HepG2 (cell line): ENCODE measurements around the gene RAB34. TPM values are rescaled to one million over a fixed set of nuclear protein-coding genes. Genes with fewer than 3 reads are reported as not detected.

Experiments used
- HMGXB4 ChIP-seq, 2 experiments: sonication (generic) in 1 of 2; formaldehyde crosslinking in 1 of 2; IDR thresholded peaks; 2 replicates each; pipeline versions ENCODE4 v1.4.0 to v1.6.1; 2018 to 2020; ENCODE audit warnings: missing genetic modification reagents in 2 of 2, borderline replicate concordance in 1 of 2, low read depth in 1 of 2, mild to moderate bottlenecking in 1 of 2, missing biosample characterization in 1 of 2
- IRF2 ChIP-seq: IDR thresholded peaks from 2 replicates; pipeline ENCODE4 v1.6.1; 2018; ENCODE audit warnings: missing genetic modification reagents, missing compliant biosample characterization
- MXD3 ChIP-seq: IDR thresholded peaks from 2 replicates; pipeline ENCODE4 v1.6.1; 2016; ENCODE audit warnings: mild to moderate bottlenecking, missing biosample characterization, missing genetic modification reagents
- MXI1 ChIP-seq: IDR thresholded peaks from 3 replicates; pipeline ENCODE4 v1.6.1; 2012; ENCODE audit warnings: low read depth, low read length, inconsistent platforms, borderline replicate concordance
- NR2F6 ChIP-seq, 2 experiments: IDR thresholded peaks; 2 replicates each; pipeline ENCODE4 v1.6.1; 2016; ENCODE audit warnings: antibody characterized with exemption in 1 of 2, mild to moderate bottlenecking in 1 of 2
- SUZ12 ChIP-seq: fragments of 150-350 bp; IDR thresholded peaks from 2 replicates; pipeline ENCODE4 v1.6.1; 2014; ENCODE audit warnings: low read depth, low read length
- ZNF260 ChIP-seq: sonication (generic); formaldehyde crosslinking; IDR thresholded peaks from 2 replicates; pipeline ENCODE4 v1.4.0; 2020; ENCODE audit warnings: missing genetic modification reagents, low read depth, mild to moderate bottlenecking, borderline replicate concordance
- polyA plus RNA-seq, 8 experiments: library from polyadenylated mRNA; depleted of rRNA in 3 of 8; stranded (reverse) in 7 of 8; unstranded in 1 of 8; fragments of >200 nt; fragmentation: Illumina TruSeq in 4 of 8; extraction: Trizol in 4 of 8; gene quantifications; 2 replicates each; pipeline versions ENCODE4 v1.2.1 to v1.2.3, GENCODE V29; 2011 to 2016; ENCODE audit warnings: low read depth in 4 of 8, missing spikeins in 1 of 8, mixed read lengths in 1 of 8; ENCODE audit not compliant: insufficient read depth in 1 of 8
- total RNA-seq, 5 experiments: library from RNA; depleted of rRNA; stranded (reverse); fragments of >200 nt; fragmentation: Illumina TruSeq; extraction: Trizol; gene quantifications; 2 replicates each; pipeline ENCODE4 v1.2.3, GENCODE V29; 2016; ENCODE audit warnings: low read depth in 1 of 5
- TF ChIP-seq, protein P1 (sequence below): sonication (generic); formaldehyde crosslinking; conservative IDR thresholded peaks from 2 replicates; pipeline ENCODE4 v1.4.0; 2020; ENCODE audit warnings: mild to moderate bottlenecking, missing genetic modification reagents, moderate library complexity
- TF ChIP-seq, protein P2 (sequence below): sonication (generic); formaldehyde crosslinking; IDR thresholded peaks from 2 replicates; pipeline ENCODE4 v1.9.0; 2021; ENCODE audit warnings: mild to moderate bottlenecking, missing genetic modification reagents

RAB34 gene
- total and polyA plus RNA-seq, 2 of the 13 experiments (the other 11 are each of a cell fraction or from before 2014, with no cell fraction given): 0.49 TPM; not detected in 1

GRCh38 chr17:28744104-28744971 is 26.7 kb upstream of the RAB34 start (continued):
- TF ChIP-seq, protein P1, sequence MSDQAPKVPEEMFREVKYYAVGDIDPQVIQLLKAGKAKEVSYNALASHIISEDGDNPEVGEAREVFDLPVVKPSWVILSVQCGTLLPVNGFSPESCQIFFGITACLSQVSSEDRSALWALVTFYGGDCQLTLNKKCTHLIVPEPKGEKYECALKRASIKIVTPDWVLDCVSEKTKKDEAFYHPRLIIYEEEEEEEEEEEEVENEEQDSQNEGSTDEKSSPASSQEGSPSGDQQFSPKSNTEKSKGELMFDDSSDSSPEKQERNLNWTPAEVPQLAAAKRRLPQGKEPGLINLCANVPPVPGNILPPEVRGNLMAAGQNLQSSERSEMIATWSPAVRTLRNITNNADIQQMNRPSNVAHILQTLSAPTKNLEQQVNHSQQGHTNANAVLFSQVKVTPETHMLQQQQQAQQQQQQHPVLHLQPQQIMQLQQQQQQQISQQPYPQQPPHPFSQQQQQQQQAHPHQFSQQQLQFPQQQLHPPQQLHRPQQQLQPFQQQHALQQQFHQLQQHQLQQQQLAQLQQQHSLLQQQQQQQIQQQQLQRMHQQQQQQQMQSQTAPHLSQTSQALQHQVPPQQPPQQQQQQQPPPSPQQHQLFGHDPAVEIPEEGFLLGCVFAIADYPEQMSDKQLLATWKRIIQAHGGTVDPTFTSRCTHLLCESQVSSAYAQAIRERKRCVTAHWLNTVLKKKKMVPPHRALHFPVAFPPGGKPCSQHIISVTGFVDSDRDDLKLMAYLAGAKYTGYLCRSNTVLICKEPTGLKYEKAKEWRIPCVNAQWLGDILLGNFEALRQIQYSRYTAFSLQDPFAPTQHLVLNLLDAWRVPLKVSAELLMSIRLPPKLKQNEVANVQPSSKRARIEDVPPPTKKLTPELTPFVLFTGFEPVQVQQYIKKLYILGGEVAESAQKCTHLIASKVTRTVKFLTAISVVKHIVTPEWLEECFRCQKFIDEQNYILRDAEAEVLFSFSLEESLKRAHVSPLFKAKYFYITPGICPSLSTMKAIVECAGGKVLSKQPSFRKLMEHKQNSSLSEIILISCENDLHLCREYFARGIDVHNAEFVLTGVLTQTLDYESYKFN (CRISPR knock-in tag): peak; percentile 66
- TF ChIP-seq, protein P2, sequence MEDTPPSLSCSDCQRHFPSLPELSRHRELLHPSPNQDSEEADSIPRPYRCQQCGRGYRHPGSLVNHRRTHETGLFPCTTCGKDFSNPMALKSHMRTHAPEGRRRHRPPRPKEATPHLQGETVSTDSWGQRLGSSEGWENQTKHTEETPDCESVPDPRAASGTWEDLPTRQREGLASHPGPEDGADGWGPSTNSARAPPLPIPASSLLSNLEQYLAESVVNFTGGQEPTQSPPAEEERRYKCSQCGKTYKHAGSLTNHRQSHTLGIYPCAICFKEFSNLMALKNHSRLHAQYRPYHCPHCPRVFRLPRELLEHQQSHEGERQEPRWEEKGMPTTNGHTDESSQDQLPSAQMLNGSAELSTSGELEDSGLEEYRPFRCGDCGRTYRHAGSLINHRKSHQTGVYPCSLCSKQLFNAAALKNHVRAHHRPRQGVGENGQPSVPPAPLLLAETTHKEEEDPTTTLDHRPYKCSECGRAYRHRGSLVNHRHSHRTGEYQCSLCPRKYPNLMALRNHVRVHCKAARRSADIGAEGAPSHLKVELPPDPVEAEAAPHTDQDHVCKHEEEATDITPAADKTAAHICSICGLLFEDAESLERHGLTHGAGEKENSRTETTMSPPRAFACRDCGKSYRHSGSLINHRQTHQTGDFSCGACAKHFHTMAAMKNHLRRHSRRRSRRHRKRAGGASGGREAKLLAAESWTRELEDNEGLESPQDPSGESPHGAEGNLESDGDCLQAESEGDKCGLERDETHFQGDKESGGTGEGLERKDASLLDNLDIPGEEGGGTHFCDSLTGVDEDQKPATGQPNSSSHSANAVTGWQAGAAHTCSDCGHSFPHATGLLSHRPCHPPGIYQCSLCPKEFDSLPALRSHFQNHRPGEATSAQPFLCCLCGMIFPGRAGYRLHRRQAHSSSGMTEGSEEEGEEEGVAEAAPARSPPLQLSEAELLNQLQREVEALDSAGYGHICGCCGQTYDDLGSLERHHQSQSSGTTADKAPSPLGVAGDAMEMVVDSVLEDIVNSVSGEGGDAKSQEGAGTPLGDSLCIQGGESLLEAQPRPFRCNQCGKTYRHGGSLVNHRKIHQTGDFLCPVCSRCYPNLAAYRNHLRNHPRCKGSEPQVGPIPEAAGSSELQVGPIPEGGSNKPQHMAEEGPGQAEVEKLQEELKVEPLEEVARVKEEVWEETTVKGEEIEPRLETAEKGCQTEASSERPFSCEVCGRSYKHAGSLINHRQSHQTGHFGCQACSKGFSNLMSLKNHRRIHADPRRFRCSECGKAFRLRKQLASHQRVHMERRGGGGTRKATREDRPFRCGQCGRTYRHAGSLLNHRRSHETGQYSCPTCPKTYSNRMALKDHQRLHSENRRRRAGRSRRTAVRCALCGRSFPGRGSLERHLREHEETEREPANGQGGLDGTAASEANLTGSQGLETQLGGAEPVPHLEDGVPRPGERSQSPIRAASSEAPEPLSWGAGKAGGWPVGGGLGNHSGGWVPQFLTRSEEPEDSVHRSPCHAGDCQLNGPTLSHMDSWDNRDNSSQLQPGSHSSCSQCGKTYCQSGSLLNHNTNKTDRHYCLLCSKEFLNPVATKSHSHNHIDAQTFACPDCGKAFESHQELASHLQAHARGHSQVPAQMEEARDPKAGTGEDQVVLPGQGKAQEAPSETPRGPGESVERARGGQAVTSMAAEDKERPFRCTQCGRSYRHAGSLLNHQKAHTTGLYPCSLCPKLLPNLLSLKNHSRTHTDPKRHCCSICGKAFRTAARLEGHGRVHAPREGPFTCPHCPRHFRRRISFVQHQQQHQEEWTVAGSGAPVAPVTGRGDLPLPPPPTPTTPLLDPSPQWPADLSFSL (CRISPR knock-in tag): no peak
- TF ChIP-seq SUZ12: no peak
- 0 out of 2 replicates have a peak, but pooled peaks have one; percentile 32 for TF ChIP-seq MXD3 (CRISPR knock-in tag)
- 0 out of 2 replicates have a peak, but pooled peaks have one; percentile 7 for TF ChIP-seq IRF2 (CRISPR knock-in tag)
- no peak for TF ChIP-seq ZNF260
- TF ChIP-seq NR2F6 (IDR thresholded peaks at IDR 0.05): peak; percentile 82
- TF ChIP-seq NR2F6 (CRISPR knock-in tag; IDR thresholded peaks at IDR 0.05): peak; percentile 86
- peak; percentile 35; the same call in 1 of the 3 replicates for TF ChIP-seq MXI1
- TF ChIP-seq HMGXB4 (CRISPR knock-in tag; IDR thresholded peaks at IDR 0.05; ENCODE audit: borderline replicate concordance in 1 of 2, low read depth in 1 of 2): peak in 1 of 2 experiments; percentile 32; a peak in 2 of 4 replicates
